K562 (cell line): ENCODE results near the gene AFG1L. TPM values are rescaled to one million over a fixed set of nuclear protein-coding genes. Genes with fewer than 3 reads are reported as not detected.

Experiments
- ATAC-seq: fragments of 200-7000 bp; cut with Tn5 transposase; 3 replicates; pipeline ENCODE4 v1.9.1; 2020; ENCODE audit warnings: moderate library complexity
- BruUV-seq: library from RNA; stranded (reverse); fragments of 400-500 nt; replicated peaks from 2 replicates; lab custom pipeline; 2021; lab: Mats Ljungman, UMichigan
- CTCF ChIA-PET: fragments of 300-600 bp; formaldehyde crosslinking; extraction: SDS; loops from one replicate; lab custom pipeline; 2021; ENCODE audit warnings: low intra/inter-chr PET ratio; lab: Yijun Ruan, JAX
- POLR2A ChIA-PET: fragments of 300-600, 350-650 bp; sonication (Branson Sonifier 250); formaldehyde crosslinking; extraction: SDS; loops from one replicate; lab custom pipeline; 2021; ENCODE audit warnings: antibody characterized with exemption, inconsistent platforms; lab: Yijun Ruan, JAX
- DNase-seq, 4 experiments: peaks; one replicate each; pipeline versions ENCODE4 v3.0.0 to v3.0.0-alpha.2; 2011 to 2018; ENCODE audit warnings: low spot score in 3 of 4, mixed read lengths in 3 of 4; ENCODE audit errors: extremely low read depth in 1 of 4
- FAIRE-seq: peaks from 2 replicates; lab custom pipeline; 2011; peaks lifted over from hg19 to GRCh38; lab: Jason Lieb, UNC
- H2AFZ ChIP-seq: 2 replicates; pipeline ENCODE4 v1.6.0; 2011; ENCODE audit warnings: low read depth, low read length, control low read depth, inconsistent platforms
- H3K27ac ChIP-seq: fragments of 200-600 bp; 3 replicates; pipeline ENCODE4 v1.8.0; 2011; ENCODE audit warnings: low read depth, mild to moderate bottlenecking, control low read depth, inconsistent platforms, low read length, moderate library complexity, mixed read lengths; ENCODE audit errors: extremely low read depth
- H3K27me3 ChIP-seq, 2 experiments: fragments of 300-600 bp in 1 of 2; 2 replicates in 1 of 2; 3 replicates in 1 of 2; pipeline versions ENCODE4 v1.6.0 to v1.8.0; 2011; ENCODE audit warnings: inconsistent platforms in 2 of 2, low read length in 2 of 2, mild to moderate bottlenecking in 1 of 2, mixed read lengths in 1 of 2, moderate library complexity in 1 of 2; ENCODE audit not compliant: control insufficient read depth in 2 of 2, insufficient read depth in 2 of 2
- H3K36me3 ChIP-seq: fragments of 300-600 bp; 3 replicates; pipeline ENCODE4 v1.8.0; 2011; ENCODE audit warnings: mild to moderate bottlenecking, low read length, inconsistent platforms; ENCODE audit not compliant: control insufficient read depth, insufficient read depth
- H3K4me1 ChIP-seq, 2 experiments: fragments of 200-600 bp in 1 of 2; replicated peaks in 1 of 2; 2 replicates in 1 of 2; 3 replicates in 1 of 2; pipeline versions ENCODE4 v1.5.1 to v1.8.0; 2011; ENCODE audit warnings: inconsistent platforms in 2 of 2, low read length in 2 of 2, mild to moderate bottlenecking in 1 of 2, mixed read lengths in 1 of 2, moderate library complexity in 1 of 2; ENCODE audit not compliant: control insufficient read depth in 2 of 2, insufficient read depth in 2 of 2
- H3K4me2 ChIP-seq: 2 replicates; pipeline ENCODE4 v1.6.1; 2011; ENCODE audit warnings: low read length, control low read depth, inconsistent platforms, mixed read lengths; ENCODE audit not compliant: insufficient read depth
- H3K4me3 ChIP-seq: fragments of 200-600 bp; sonication (generic), shearing (Covaris generic); 2 replicates; pipeline ENCODE4 v1.5.1; 2016; ENCODE audit warnings: control low read depth, inconsistent platforms
- H3K79me2 ChIP-seq: fragments of 200-600 bp; 3 replicates; pipeline ENCODE4 v1.8.0; 2011; ENCODE audit warnings: low read length, inconsistent platforms; ENCODE audit not compliant: control insufficient read depth, insufficient read depth
- H3K9ac ChIP-seq, 2 experiments: 2 replicates each; pipeline versions ENCODE4 v1.6.0 to v1.6.1; 2011; ENCODE audit warnings: low read depth in 2 of 2, low read length in 2 of 2, control low read depth in 1 of 2, inconsistent platforms in 1 of 2, mild to moderate bottlenecking in 1 of 2, mixed read lengths in 1 of 2; ENCODE audit not compliant: insufficient read depth in 1 of 2
- H3K9me1 ChIP-seq: one replicate; pipeline ENCODE4 v1.6.0; 2011; ENCODE audit warnings: inconsistent platforms, mild to moderate bottlenecking, low read length, moderate library complexity; ENCODE audit not compliant: control insufficient read depth, insufficient read depth
- H3K9me3 ChIP-seq: replicated peaks from 2 replicates; pipeline ENCODE4 v1.5.1; 2011; ENCODE audit warnings: low read depth, low read length, inconsistent platforms; ENCODE audit not compliant: control insufficient read depth, insufficient read depth
- H4K20me1 ChIP-seq: replicated peaks from 2 replicates; pipeline ENCODE4 v1.6.1; 2011; ENCODE audit warnings: low read length, inconsistent platforms, mixed read lengths; ENCODE audit not compliant: control insufficient read depth, insufficient read depth
- ARID4B ChIP-seq: sonication (generic); formaldehyde crosslinking; IDR thresholded peaks from 2 replicates; pipeline ENCODE4 v1.8.0; 2022; ENCODE audit warnings: mild to moderate bottlenecking, missing genetic modification reagents
- ATF1 ChIP-seq, 2 experiments: fragments of 450-650 bp in 1 of 2; IDR thresholded peaks; 2 replicates each; pipeline ENCODE4 v1.6.1; 2016; ENCODE audit warnings: missing compliant biosample characterization in 1 of 2, missing genetic modification characterization in 1 of 2
- EP400 ChIP-seq: fragments of 450-650 bp; IDR thresholded peaks from 2 replicates; pipeline ENCODE4 v1.6.1; 2017; ENCODE audit warnings: antibody characterized with exemption, mild to moderate bottlenecking, moderate library complexity
- FOXP4 ChIP-seq: sonication (generic); formaldehyde crosslinking; IDR thresholded peaks from 2 replicates; pipeline ENCODE4 v1.8.0; 2022; ENCODE audit warnings: mild to moderate bottlenecking, missing genetic modification reagents, borderline replicate concordance
- JUN ChIP-seq, 2 experiments: sonication (generic) in 1 of 2; formaldehyde crosslinking in 1 of 2; IDR thresholded peaks; 2 replicates each; pipeline versions ENCODE4 v1.6.1 to v1.8.0; 2012 to 2022; ENCODE audit warnings: borderline replicate concordance in 2 of 2, mild to moderate bottlenecking in 2 of 2, improper control_type of control experiment in 1 of 2, low read depth in 1 of 2, low read length in 1 of 2, missing genetic modification reagents in 1 of 2
- SPI1 ChIP-seq: IDR thresholded peaks from 2 replicates; pipeline ENCODE4 v1.6.1; 2011; ENCODE audit warnings: low read depth, low read length, control low read depth, borderline replicate concordance
- ZNF263 ChIP-seq: sonication (generic); formaldehyde crosslinking; IDR thresholded peaks from 2 replicates; pipeline ENCODE4 v1.8.0; 2022; ENCODE audit warnings: mild to moderate bottlenecking, missing genetic modification reagents, borderline replicate concordance
- WGBS: fragments of 100-300 bp; shearing (Covaris generic); methylation state at CpG from one replicate; pipeline ENCODE4 v1.1.6; 2016; ENCODE audit warnings: low coverage, mixed read lengths; ENCODE audit not compliant: insufficient coverage; ENCODE audit errors: missing lambda C conversion rate; 5-methylcytosine and 5-hydroxymethylcytosine counted together
- in situ Hi-C: fragments of 300-500 bp; cut with MboI; formaldehyde crosslinking; loops from 4 replicates; pipeline ENCODE4 v1.15.0; 2018; ENCODE audit warnings: inconsistent platforms, mixed read lengths
- intact Hi-C: fragments of 100-400 bp; cut with micrococcal nuclease; formaldehyde crosslinking; loops from 2 replicates; pipeline ENCODE4 v1.14.2; 2022
- polyA plus RNA-seq, 8 experiments: library from polyadenylated mRNA; depleted of rRNA in 4 of 8; stranded (reverse) in 5 of 8; unstranded in 3 of 8; fragments of >200 nt; fragmentation: Nextera tagmentation in 2 of 8; fragmentation: Illumina TruSeq in 1 of 8; extraction: Ambion mirVana in 2 of 8; extraction: Trizol in 1 of 8; gene quantifications; 2 replicates each; pipeline versions ENCODE4 v1.2.1 to v1.2.3, GENCODE V29; 2011 to 2014; ENCODE audit warnings: inconsistent platforms in 1 of 8, missing spikeins in 1 of 8
- total RNA-seq, 7 experiments: library from RNA; depleted of rRNA in 6 of 7; stranded (reverse); fragments of >200 nt in 6 of 7; fragmentation: Illumina TruSeq in 2 of 7; extraction: Trizol in 2 of 7; gene quantifications; 2 replicates each; pipeline versions ENCODE4 v1.2.1 to v1.2.3, GENCODE V29; 2011 to 2021; ENCODE audit warnings: low replicate concordance in 1 of 7
- TF ChIP-seq, protein P1 (sequence below): fragments of 250-450 bp; sonication (Bioruptor Pico); IDR thresholded peaks from 2 replicates; pipeline ENCODE4 v1.4.0; 2020; ENCODE audit warnings: mild to moderate bottlenecking, moderate library complexity
- TF ChIP-seq, protein P2 (sequence below): fragments of 450-650 bp; IDR thresholded peaks from 2 replicates; pipeline ENCODE4 v1.6.1; 2017; ENCODE audit warnings: antibody characterized with exemption

AFG1L gene
- total and polyA plus RNA-seq, 9 of the 15 experiments (the other 6 are each of a cell fraction or from before 2014, with no cell fraction given) = 2.2 to 15.5 (median 5.8) TPM

GRCh38 chr6:108482559-108482958 is 187.7 kb downstream of the AFG1L start (continued):
- TF ChIP-seq ARID4B (CRISPR knock-in tag) = no peak
- TF ChIP-seq, protein P1, sequence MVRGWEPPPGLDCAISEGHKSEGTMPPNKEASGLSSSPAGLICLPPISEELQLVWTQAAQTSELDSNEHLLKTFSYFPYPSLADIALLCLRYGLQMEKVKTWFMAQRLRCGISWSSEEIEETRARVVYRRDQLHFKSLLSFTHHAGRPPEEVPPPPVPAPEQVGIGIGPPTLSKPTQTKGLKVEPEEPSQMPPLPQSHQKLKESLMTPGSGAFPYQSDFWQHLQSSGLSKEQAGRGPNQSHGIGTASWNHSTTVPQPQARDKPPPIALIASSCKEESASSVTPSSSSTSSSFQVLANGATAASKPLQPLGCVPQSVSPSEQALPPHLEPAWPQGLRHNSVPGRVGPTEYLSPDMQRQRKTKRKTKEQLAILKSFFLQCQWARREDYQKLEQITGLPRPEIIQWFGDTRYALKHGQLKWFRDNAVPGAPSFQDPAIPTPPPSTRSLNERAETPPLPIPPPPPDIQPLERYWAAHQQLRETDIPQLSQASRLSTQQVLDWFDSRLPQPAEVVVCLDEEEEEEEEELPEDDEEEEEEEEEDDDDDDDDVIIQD = no peak

GRCh38 chr6:108484016-108484415 is 189.2 kb downstream of the AFG1L start:
- Histone ChIP-seq H4K20me1 (no peaks in the 10 kb centered on the region), H3K4me2 (no peak overlapping the region), H3K27ac (no peak overlapping the region), H3K36me3 (no peaks in the 10 kb centered on the region), H3K9me1 (no peaks in the 10 kb centered on the region), H2AFZ (no peak overlapping the region), H3K27me3 (no peaks in the 10 kb centered on the region), H3K9ac (no peak overlapping the region), H3K9me3 (no peaks in the 10 kb centered on the region), H3K4me1 (no peaks in the 10 kb centered on the region), H3K4me3 (no peak overlapping the region), H3K79me2 (no peaks in the 10 kb centered on the region)
- ATAC-seq (no peak), DNase-seq (no peak), FAIRE-seq (peak; percentile 55)
- no TSS peak for BruUV-seq
- WGBS = 100% methylated on average over 1 of the region's 1 CpG
- in situ Hi-C loops (no loop called here), intact Hi-C loops (no loop called here)
- ChIA-PET CTCF (no interaction called here), POLR2A (interaction anchor here (0.9 kb wide), 1 partner anchor 8 kb away, joined by 3 read pairs; no protein-coding TSS in a partner anchor)
- TF ChIP-seq, protein P2, sequence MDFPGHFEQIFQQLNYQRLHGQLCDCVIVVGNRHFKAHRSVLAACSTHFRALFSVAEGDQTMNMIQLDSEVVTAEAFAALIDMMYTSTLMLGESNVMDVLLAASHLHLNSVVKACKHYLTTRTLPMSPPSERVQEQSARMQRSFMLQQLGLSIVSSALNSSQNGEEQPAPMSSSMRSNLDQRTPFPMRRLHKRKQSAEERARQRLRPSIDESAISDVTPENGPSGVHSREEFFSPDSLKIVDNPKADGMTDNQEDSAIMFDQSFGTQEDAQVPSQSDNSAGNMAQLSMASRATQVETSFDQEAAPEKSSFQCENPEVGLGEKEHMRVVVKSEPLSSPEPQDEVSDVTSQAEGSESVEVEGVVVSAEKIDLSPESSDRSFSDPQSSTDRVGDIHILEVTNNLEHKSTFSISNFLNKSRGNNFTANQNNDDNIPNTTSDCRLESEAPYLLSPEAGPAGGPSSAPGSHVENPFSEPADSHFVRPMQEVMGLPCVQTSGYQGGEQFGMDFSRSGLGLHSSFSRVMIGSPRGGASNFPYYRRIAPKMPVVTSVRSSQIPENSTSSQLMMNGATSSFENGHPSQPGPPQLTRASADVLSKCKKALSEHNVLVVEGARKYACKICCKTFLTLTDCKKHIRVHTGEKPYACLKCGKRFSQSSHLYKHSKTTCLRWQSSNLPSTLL = no peak
- TF ChIP-seq ZNF263 (CRISPR knock-in tag) (no peak), EP400 (no peak), SPI1 (no peak), ATF1 (CRISPR knock-in tag; IDR thresholded peaks at IDR 0.05) (no peak), ATF1 (tag; IDR thresholded peaks at IDR 0.05) (no peak), FOXP4 (CRISPR knock-in tag) (no peak), JUN (IDR thresholded peaks at IDR 0.05; ENCODE audit: borderline replicate concordance, low read depth, low read length) (no peak), JUN (CRISPR knock-in tag; IDR thresholded peaks at IDR 0.05; ENCODE audit: borderline replicate concordance) (no peak)
